Measurements from ENCODE around the gene KLRF1.

The KLRF1 gene

DNA sequence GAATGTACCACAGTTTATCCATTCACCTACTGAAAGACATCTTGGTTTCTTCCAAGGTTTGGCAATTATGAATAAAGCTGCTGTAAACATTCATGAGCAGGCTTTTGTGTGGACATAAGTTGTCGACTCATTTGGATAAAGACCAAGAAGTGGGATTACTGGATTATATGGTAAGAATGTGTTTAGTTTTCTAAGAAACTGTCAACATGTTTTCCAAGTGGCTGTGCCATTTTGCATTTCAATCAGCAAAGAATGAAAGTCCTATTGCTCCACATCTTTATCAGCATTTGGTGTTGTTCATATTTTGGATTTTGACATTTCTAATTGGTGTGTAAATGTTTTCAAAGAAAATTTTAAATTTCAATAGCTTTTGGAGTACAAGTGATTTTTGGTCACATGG lies 27.3 kb upstream of the KLRF1 start:
- Histone ChIP-seq H4K8ac (ENCODE audit: low read depth, low read length) (no peak overlapping the region), H2BK5ac (ENCODE audit: low read length) (no peak overlapping the region), H3K9ac (ENCODE audit: low read length) (no peak overlapping the region), H3K56ac (ENCODE audit: low read length) (no peak overlapping the region), H3K4me3 (ENCODE audit: low read length) (no peak overlapping the region), H3K4me1 (ENCODE audit: control insufficient read depth, low read depth, low read length) (no peaks in the 10 kb centered on the region), H3K36me3 (ENCODE audit: control insufficient read depth, insufficient read depth, low read length) (no peaks in the 10 kb centered on the region), H3K79me2 (ENCODE audit: control insufficient read depth, insufficient read depth, low read length) (no peaks in the 10 kb centered on the region), H2AK5ac (ENCODE audit: low read length) (no peak overlapping the region), H3K4me2 (ENCODE audit: low read length) (no peak overlapping the region), H4K5ac (ENCODE audit: low read length) (no peak overlapping the region), H3K79me1 (ENCODE audit: low read length) (no peaks in the 10 kb centered on the region), H3K23ac (ENCODE audit: low read length) (no peak overlapping the region), H3K4ac (ENCODE audit: low read depth, low read length) (no peak overlapping the region), H3K27me3 (ENCODE audit: insufficient read depth, low read length, poor library complexity) (no peaks in the 10 kb centered on the region), H2BK15ac (replicated peaks; ENCODE audit: low read depth) (no peak overlapping the region), H3K18ac (ENCODE audit: low read length) (no peak overlapping the region), H3K27ac (ENCODE audit: low read depth, low read length) (no peak overlapping the region), H2BK120ac (ENCODE audit: low read depth, low read length) (no peak overlapping the region)
- no CpG with 5 or more reads among the region's 1 CpG for WGBS (ENCODE audit: extremely low coverage, insufficient coverage, low lambda C conversion rate)
- no peak for DNase-seq

DNA sequence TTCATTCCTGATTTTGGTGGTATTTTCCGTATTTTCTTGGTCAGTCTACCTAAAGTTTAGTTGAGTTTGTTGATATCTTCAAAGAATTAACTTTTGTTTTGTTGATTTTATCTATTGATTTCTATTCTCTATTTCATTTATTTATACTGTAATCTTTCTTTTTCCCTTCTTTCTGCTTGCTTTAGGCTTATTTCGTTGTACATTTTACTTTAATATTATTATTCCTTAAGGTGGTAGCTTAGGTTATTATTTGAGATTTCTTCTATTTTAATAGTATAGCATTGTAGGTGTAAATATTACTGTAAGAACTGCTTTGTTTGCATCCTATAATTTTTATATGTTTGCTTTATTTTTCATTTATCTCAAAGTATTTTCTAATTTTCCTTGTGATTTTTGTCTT lies 21.4 kb upstream of the KLRF1 start:
- H3K4me3 ChIP-seq (ENCODE audit: low read length) = no peak overlapping the region
- DNase-seq = no peak
- no peak overlapping the region for H3K27ac ChIP-seq (ENCODE audit: low read depth, low read length)
- no peak overlapping the region for H2AK5ac ChIP-seq (ENCODE audit: low read length)
- H2BK15ac ChIP-seq (replicated peaks; ENCODE audit: low read depth) = no peak overlapping the region
- no peak overlapping the region for H3K18ac ChIP-seq (ENCODE audit: low read length)
- no peak overlapping the region for H3K9ac ChIP-seq (ENCODE audit: low read length)
- H3K4me2 ChIP-seq (ENCODE audit: low read length) = no peak overlapping the region
- no peaks in the 10 kb centered on the region for H3K79me1 ChIP-seq (ENCODE audit: low read length)
- no peak overlapping the region for H3K56ac ChIP-seq (ENCODE audit: low read length)
- no CpG with 5 or more reads among the region's 2 CpGs for WGBS (ENCODE audit: extremely low coverage, insufficient coverage, low lambda C conversion rate)
- no peaks in the 10 kb centered on the region for H3K36me3 ChIP-seq (ENCODE audit: control insufficient read depth, insufficient read depth, low read length)
- no peaks in the 10 kb centered on the region for H3K27me3 ChIP-seq (ENCODE audit: insufficient read depth, low read length, poor library complexity)
- H3K79me2 ChIP-seq (ENCODE audit: control insufficient read depth, insufficient read depth, low read length) = no peaks in the 10 kb centered on the region
- H2BK5ac ChIP-seq (ENCODE audit: low read length) = no peak overlapping the region
- no peak overlapping the region for H2BK120ac ChIP-seq (ENCODE audit: low read depth, low read length)
- H3K4ac ChIP-seq (ENCODE audit: low read depth, low read length) = no peak overlapping the region
- no peaks in the 10 kb centered on the region for H3K4me1 ChIP-seq (ENCODE audit: control insufficient read depth, low read depth, low read length)
- no peak overlapping the region for H4K8ac ChIP-seq (ENCODE audit: low read depth, low read length)
- no peak overlapping the region for H3K23ac ChIP-seq (ENCODE audit: low read length)
- no peak overlapping the region for H4K5ac ChIP-seq (ENCODE audit: low read length)

DNA sequence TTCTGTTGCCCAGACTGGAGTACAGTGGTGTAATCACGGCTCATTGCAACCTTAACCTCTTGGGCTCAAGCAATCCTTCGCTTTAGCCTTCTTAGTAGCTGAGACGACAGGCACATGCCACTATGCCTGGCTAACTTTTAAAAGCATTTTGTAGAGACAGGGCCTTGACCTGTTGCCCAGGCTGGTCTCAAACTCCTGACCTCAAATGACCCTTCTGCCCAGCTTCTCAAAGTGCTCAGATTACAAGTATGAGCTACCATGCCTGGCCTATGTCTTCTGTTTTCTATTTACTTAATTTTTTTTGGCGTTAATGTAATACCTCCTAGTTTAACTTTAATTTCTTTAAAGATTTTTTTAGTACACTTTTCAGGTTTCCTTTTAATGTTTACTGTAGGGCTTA lies 20.6 kb upstream of the KLRF1 start:
- H3K27me3 ChIP-seq (ENCODE audit: insufficient read depth, low read length, poor library complexity) = no peaks in the 10 kb centered on the region
- WGBS (ENCODE audit: extremely low coverage, insufficient coverage, low lambda C conversion rate) = no CpG with 5 or more reads among the region's 4 CpGs
- no peak overlapping the region for H3K56ac ChIP-seq (ENCODE audit: low read length)
- H3K4me3 ChIP-seq (ENCODE audit: low read length) = no peak overlapping the region
- no peaks in the 10 kb centered on the region for H3K79me2 ChIP-seq (ENCODE audit: control insufficient read depth, insufficient read depth, low read length)
- H4K8ac ChIP-seq (ENCODE audit: low read depth, low read length) = no peak overlapping the region
- H3K23ac ChIP-seq (ENCODE audit: low read length) = no peak overlapping the region
- no peak overlapping the region for H4K5ac ChIP-seq (ENCODE audit: low read length)
- H3K9ac ChIP-seq (ENCODE audit: low read length) = no peak overlapping the region
- no peak for DNase-seq
- no peak overlapping the region for H3K27ac ChIP-seq (ENCODE audit: low read depth, low read length)
- no peak overlapping the region for H2BK15ac ChIP-seq (replicated peaks; ENCODE audit: low read depth)
- H3K4me1 ChIP-seq (ENCODE audit: control insufficient read depth, low read depth, low read length) = no peaks in the 10 kb centered on the region
- no peaks in the 10 kb centered on the region for H3K79me1 ChIP-seq (ENCODE audit: low read length)
- H2BK5ac ChIP-seq (ENCODE audit: low read length) = no peak overlapping the region
- no peak overlapping the region for H2BK120ac ChIP-seq (ENCODE audit: low read depth, low read length)
- H3K4ac ChIP-seq (ENCODE audit: low read depth, low read length) = no peak overlapping the region
- H3K18ac ChIP-seq (ENCODE audit: low read length) = no peak overlapping the region
- no peaks in the 10 kb centered on the region for H3K36me3 ChIP-seq (ENCODE audit: control insufficient read depth, insufficient read depth, low read length)
- H3K4me2 ChIP-seq (ENCODE audit: low read length) = no peak overlapping the region
- H2AK5ac ChIP-seq (ENCODE audit: low read length) = no peak overlapping the region

DNA sequence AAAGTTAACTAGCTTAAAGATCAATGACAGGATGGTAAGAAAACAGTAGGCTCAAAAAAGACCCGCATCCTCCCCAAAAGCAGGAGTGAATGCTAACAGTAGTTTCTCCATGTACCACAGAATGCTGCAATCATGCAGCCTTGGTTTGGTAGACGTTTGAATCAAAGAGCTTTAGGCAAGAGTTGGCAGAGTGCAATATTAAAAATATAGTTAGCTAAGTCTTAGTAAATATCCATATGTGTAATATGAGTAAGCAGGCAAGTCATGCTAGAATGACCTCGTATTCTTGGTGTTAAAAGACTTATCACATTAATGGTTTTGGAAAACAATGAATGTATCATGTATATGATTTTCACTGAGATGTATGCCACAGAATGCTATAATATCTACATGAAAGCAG lies 18.8 kb upstream of the KLRF1 start:
- no peak overlapping the region for H3K18ac ChIP-seq (ENCODE audit: low read length)
- DNase-seq = no peak
- H3K4ac ChIP-seq (ENCODE audit: low read depth, low read length) = no peak overlapping the region
- no CpG with 5 or more reads among the region's 3 CpGs for WGBS (ENCODE audit: extremely low coverage, insufficient coverage, low lambda C conversion rate)
- no peaks in the 10 kb centered on the region for H3K79me1 ChIP-seq (ENCODE audit: low read length)
- H3K9ac ChIP-seq (ENCODE audit: low read length) = no peak overlapping the region
- H3K4me2 ChIP-seq (ENCODE audit: low read length) = no peak overlapping the region
- H3K79me2 ChIP-seq (ENCODE audit: control insufficient read depth, insufficient read depth, low read length) = no peaks in the 10 kb centered on the region
- no peak overlapping the region for H2BK120ac ChIP-seq (ENCODE audit: low read depth, low read length)
- no peaks in the 10 kb centered on the region for H3K4me1 ChIP-seq (ENCODE audit: control insufficient read depth, low read depth, low read length)
- H2BK5ac ChIP-seq (ENCODE audit: low read length) = no peak overlapping the region
- H3K4me3 ChIP-seq (ENCODE audit: low read length) = no peak overlapping the region
- no peak overlapping the region for H3K56ac ChIP-seq (ENCODE audit: low read length)
- no peaks in the 10 kb centered on the region for H3K36me3 ChIP-seq (ENCODE audit: control insufficient read depth, insufficient read depth, low read length)
- H4K8ac ChIP-seq (ENCODE audit: low read depth, low read length) = no peak overlapping the region
- no peak overlapping the region for H4K5ac ChIP-seq (ENCODE audit: low read length)
- H3K23ac ChIP-seq (ENCODE audit: low read length) = no peak overlapping the region
- H2BK15ac ChIP-seq (replicated peaks; ENCODE audit: low read depth) = no peak overlapping the region
- H3K27ac ChIP-seq (ENCODE audit: low read depth, low read length) = no peak overlapping the region
- H2AK5ac ChIP-seq (ENCODE audit: low read length) = no peak overlapping the region
- no peaks in the 10 kb centered on the region for H3K27me3 ChIP-seq (ENCODE audit: insufficient read depth, low read length, poor library complexity)

DNA sequence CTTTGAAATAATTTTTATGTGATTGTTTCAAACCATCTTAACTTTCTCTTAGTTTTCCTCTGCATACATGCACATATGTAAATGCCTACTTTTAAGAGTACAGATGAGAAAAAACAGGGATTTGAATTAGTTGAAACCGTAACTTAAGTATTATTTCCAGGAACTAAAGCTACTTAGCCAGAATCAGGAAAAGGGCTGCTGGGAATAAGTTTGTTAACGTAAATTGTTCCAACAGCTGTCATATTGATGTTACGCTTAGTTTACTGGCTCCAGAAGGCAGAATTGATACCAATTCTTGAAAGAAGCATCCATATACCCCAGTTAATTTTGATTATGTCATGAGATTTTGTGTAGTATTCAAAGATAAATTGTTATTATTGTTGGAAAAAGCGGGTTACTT lies 17.9 kb upstream of the KLRF1 start:
- H3K23ac ChIP-seq (ENCODE audit: low read length) = no peak overlapping the region
- no peak overlapping the region for H3K27ac ChIP-seq (ENCODE audit: low read depth, low read length)
- H3K4me3 ChIP-seq (ENCODE audit: low read length) = no peak overlapping the region
- no peak overlapping the region for H4K8ac ChIP-seq (ENCODE audit: low read depth, low read length)
- no peak overlapping the region for H2AK5ac ChIP-seq (ENCODE audit: low read length)
- no peak overlapping the region for H3K56ac ChIP-seq (ENCODE audit: low read length)
- no peaks in the 10 kb centered on the region for H3K79me2 ChIP-seq (ENCODE audit: control insufficient read depth, insufficient read depth, low read length)
- no peak overlapping the region for H3K9ac ChIP-seq (ENCODE audit: low read length)
- H2BK15ac ChIP-seq (replicated peaks; ENCODE audit: low read depth) = no peak overlapping the region
- no peak for DNase-seq
- H2BK120ac ChIP-seq (ENCODE audit: low read depth, low read length) = no peak overlapping the region
- no peaks in the 10 kb centered on the region for H3K4me1 ChIP-seq (ENCODE audit: control insufficient read depth, low read depth, low read length)
- no peak overlapping the region for H2BK5ac ChIP-seq (ENCODE audit: low read length)
- no peak overlapping the region for H3K18ac ChIP-seq (ENCODE audit: low read length)
- no peak overlapping the region for H3K4ac ChIP-seq (ENCODE audit: low read depth, low read length)
- no peak overlapping the region for H4K5ac ChIP-seq (ENCODE audit: low read length)
- H3K36me3 ChIP-seq (ENCODE audit: control insufficient read depth, insufficient read depth, low read length) = no peaks in the 10 kb centered on the region
- 100% methylated on average over 1 of the region's 4 CpGs for WGBS (ENCODE audit: extremely low coverage, insufficient coverage, low lambda C conversion rate)
- no peaks in the 10 kb centered on the region for H3K27me3 ChIP-seq (ENCODE audit: insufficient read depth, low read length, poor library complexity)
- H3K4me2 ChIP-seq (ENCODE audit: low read length) = no peak overlapping the region
- no peaks in the 10 kb centered on the region for H3K79me1 ChIP-seq (ENCODE audit: low read length)

DNA sequence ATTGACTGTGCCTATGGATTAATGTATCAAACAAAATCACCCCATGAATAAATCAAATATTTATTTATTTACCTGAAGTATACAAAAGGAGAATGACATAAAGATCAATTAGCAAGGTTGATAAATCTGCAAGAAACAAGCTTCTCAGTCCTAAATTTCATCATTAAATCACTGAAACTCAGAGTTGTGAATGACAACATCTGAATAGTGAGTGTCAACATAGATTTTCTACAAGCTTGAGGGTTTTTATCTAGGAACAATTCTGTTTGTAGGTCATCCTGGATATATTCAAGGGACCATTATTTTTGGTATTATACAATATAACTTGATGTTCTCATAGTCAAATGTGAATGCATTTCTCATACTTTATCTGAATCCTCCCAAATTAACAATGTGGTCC lies 17.4 kb upstream of the KLRF1 start:
- no peak overlapping the region for H3K4me3 ChIP-seq (ENCODE audit: low read length)
- H3K9ac ChIP-seq (ENCODE audit: low read length) = no peak overlapping the region

More for the DNA sequence above, 17.4 kb upstream of the KLRF1 start:
- Histone ChIP-seq H3K23ac (ENCODE audit: low read length) (no peak overlapping the region), H3K79me1 (ENCODE audit: low read length) (no peaks in the 10 kb centered on the region), H3K18ac (ENCODE audit: low read length) (no peak overlapping the region), H2BK15ac (replicated peaks; ENCODE audit: low read depth) (no peak overlapping the region), H3K4ac (ENCODE audit: low read depth, low read length) (no peak overlapping the region), H3K27ac (ENCODE audit: low read depth, low read length) (no peak overlapping the region), H2BK120ac (ENCODE audit: low read depth, low read length) (no peak overlapping the region), H2BK5ac (ENCODE audit: low read length) (no peak overlapping the region), H3K4me1 (ENCODE audit: control insufficient read depth, low read depth, low read length) (no peaks in the 10 kb centered on the region), H2AK5ac (ENCODE audit: low read length) (no peak overlapping the region), H3K79me2 (ENCODE audit: control insufficient read depth, insufficient read depth, low read length) (no peaks in the 10 kb centered on the region), H4K5ac (ENCODE audit: low read length) (no peak overlapping the region), H3K4me2 (ENCODE audit: low read length) (no peak overlapping the region), H3K56ac (ENCODE audit: low read length) (no peak overlapping the region), H4K8ac (ENCODE audit: low read depth, low read length) (no peak overlapping the region), H3K27me3 (ENCODE audit: insufficient read depth, low read length, poor library complexity) (no peaks in the 10 kb centered on the region), H3K36me3 (ENCODE audit: control insufficient read depth, insufficient read depth, low read length) (no peaks in the 10 kb centered on the region)
- DNase-seq = no peak
